GM10266 (cell line): ENCODE measurements around the gene CCNT2.
"Not testable (repeated sequence)": the region's sequence is repeated elsewhere in the genome, so short reads cannot be mapped to it uniquely, and the experiment has no call there.

Experiments used
- DNase-seq: peaks from one replicate; pipeline ENCODE4 v3.0.0; 2012; ENCODE audit errors: extremely low spot score
- CTCF ChIP-seq: IDR thresholded peaks from 2 replicates; pipeline ENCODE4 v1.5.1; 2012; ENCODE audit warnings: mild to moderate bottlenecking, low read depth; ENCODE audit not compliant: control insufficient read depth, insufficient read depth; ENCODE audit errors: missing control alignments

CCNT2 gene

GRCh38 chr2:134955744-134956143 lies 37.1 kb downstream of the CCNT2 start:
- TF ChIP-seq CTCF, result no peak
- DNase-seq, result no peak

- no peak for TF ChIP-seq CTCF
- no peak for DNase-seq
Observed at GRCh38 chr2:134957477-134957876, 38.9 kb downstream of the CCNT2 start.

- not testable (repeated sequence) for DNase-seq
Observed at GRCh38 chr2:134967166-134967565, 48.5 kb downstream of the CCNT2 start.

- no peak for TF ChIP-seq CTCF
- DNase-seq, result no peak
Observed at GRCh38 chr2:134973241-134974138, 54.9 kb downstream of the CCNT2 start.

GRCh38 chr2:134975281-134976009 lies 56.8 kb downstream of the CCNT2 start:
- no peak for DNase-seq

GRCh38 chr2:134976074-134976702 lies 57.6 kb downstream of the CCNT2 start:
- no peak for DNase-seq
- no peak for TF ChIP-seq CTCF

More at GRCh38 chr2:134975281-134976009, 56.8 kb downstream of the CCNT2 start:
- TF ChIP-seq CTCF, result no peak

- not testable (repeated sequence) for DNase-seq
Observed at GRCh38 chr2:134977104-134977503, 58.5 kb downstream of the CCNT2 start.

- no peak for TF ChIP-seq CTCF
- no peak for DNase-seq
Observed at GRCh38 chr2:134979221-134979620, 60.6 kb downstream of the CCNT2 start.
